K562 (cell line): ENCODE measurements around the gene APOC1. TPM values are rescaled to one million over a fixed set of nuclear protein-coding genes. Genes with fewer than 3 reads are reported as not detected.

Experiments
- ADNP ChIP-seq: fragments of 200-800 bp; sonication (Bioruptor generic); IDR thresholded peaks from 2 replicates; pipeline ENCODE4 v1.6.1; 2016; ENCODE audit warnings: missing genetic modification characterization, missing compliant biosample characterization
- CREB1 ChIP-seq, 2 experiments: sonication (generic) in 1 of 2; formaldehyde crosslinking in 1 of 2; IDR thresholded peaks; 2 replicates each; pipeline versions ENCODE4 v1.6.1 to v1.8.0; 2012 to 2022; ENCODE audit warnings: inconsistent platforms in 1 of 2, mild to moderate bottlenecking in 1 of 2, missing genetic modification reagents in 1 of 2, moderate library complexity in 1 of 2
- CSDE1 ChIP-seq, 2 experiments: fragments of 450-650 bp; IDR thresholded peaks; 2 replicates each; pipeline ENCODE4 v1.6.1; 2016; ENCODE audit warnings: mild to moderate bottlenecking in 1 of 2
- ETS2 ChIP-seq: IDR thresholded peaks from 2 replicates; pipeline ENCODE4 v1.6.1; 2016; ENCODE audit warnings: borderline replicate concordance, missing genetic modification characterization, mild to moderate bottlenecking, moderate library complexity, missing compliant biosample characterization; ENCODE audit not compliant: poor library complexity, severe bottlenecking
- PTTG1 ChIP-seq: fragments of 450-650 bp; IDR thresholded peaks from 2 replicates; pipeline ENCODE4 v1.6.1; 2016; ENCODE audit warnings: low read depth, mild to moderate bottlenecking, missing genetic modification characterization, missing compliant biosample characterization
- SLC30A9 ChIP-seq: fragments of 250-450 bp; sonication (Bioruptor Pico); IDR thresholded peaks from 2 replicates; pipeline ENCODE4 v1.8.0; 2022; ENCODE audit warnings: mild to moderate bottlenecking, moderate library complexity
- ZBTB40 ChIP-seq, 2 experiments: fragments of 450-650 bp in 1 of 2; sonication (generic) in 1 of 2; formaldehyde crosslinking in 1 of 2; IDR thresholded peaks; 2 replicates each; pipeline versions ENCODE4 v1.7.1 to v1.9.0; 2016 to 2022; ENCODE audit warnings: inconsistent platforms in 1 of 2, mild to moderate bottlenecking in 1 of 2, missing genetic modification reagents in 1 of 2
- ZNF407 ChIP-seq: fragments of 450-650 bp; IDR thresholded peaks from 2 replicates; pipeline ENCODE4 v1.6.1; 2016; ENCODE audit warnings: low read depth
- polyA plus RNA-seq, 8 experiments: library from polyadenylated mRNA; depleted of rRNA in 4 of 8; stranded (reverse) in 5 of 8; unstranded in 3 of 8; fragments of >200 nt; fragmentation: Nextera tagmentation in 2 of 8; fragmentation: Illumina TruSeq in 1 of 8; extraction: Ambion mirVana in 2 of 8; extraction: Trizol in 1 of 8; gene quantifications; 2 replicates each; pipeline versions ENCODE4 v1.2.1 to v1.2.3, GENCODE V29; 2011 to 2014; ENCODE audit warnings: inconsistent platforms in 1 of 8, missing spikeins in 1 of 8
- total RNA-seq, 7 experiments: library from RNA; depleted of rRNA in 6 of 7; stranded (reverse); fragments of >200 nt in 6 of 7; fragmentation: Illumina TruSeq in 2 of 7; extraction: Trizol in 2 of 7; gene quantifications; 2 replicates each; pipeline versions ENCODE4 v1.2.1 to v1.2.3, GENCODE V29; 2011 to 2021; ENCODE audit warnings: low replicate concordance in 1 of 7

APOC1 gene
- total and polyA plus RNA-seq, 9 of the 15 experiments (the other 6 are each of a cell fraction or from before 2014, with no cell fraction given) = 115 to 408 (median 220) TPM

- TF ChIP-seq ZBTB40 (IDR thresholded peaks at IDR 0.05) (peak; percentile 87), ZBTB40 (CRISPR knock-in tag; IDR thresholded peaks at IDR 0.05) (no peak), ZNF407 (peak; percentile 100), ADNP (tag) (no peak), CSDE1 (IDR thresholded peaks at IDR 0.05) (no peak), PTTG1 (tag) (no peak), ETS2 (tag) (no peak), SLC30A9 (CRISPR knock-in tag) (no peak), CREB1 (IDR thresholded peaks at IDR 0.05) (peak; percentile 68), CREB1 (CRISPR knock-in tag; IDR thresholded peaks at IDR 0.05) (peak; percentile 77)
These were observed 40.5 kb downstream of the APOC1 start, which contains the start of gene CLPTM1 (continued) for GRCh38 chr19:44954649-44955504.
